ENCODE measurements around the gene RNASEL. TPM values are rescaled to one million over a fixed set of nuclear protein-coding genes. Genes with fewer than 3 reads are reported as not detected.

Gene RNASEL
- total RNA-seq, 2 donors from 2014 or later: 5.1 to 9.2 TPM

GRCh38 chr1:182603646-182604174, 14.7 kb upstream of the RNASEL start:
- peak; percentile 84 for DNase-seq (ENCODE audit: low spot score)
- intact Hi-C loops (cut with DNase I): no loop called here

DNA sequence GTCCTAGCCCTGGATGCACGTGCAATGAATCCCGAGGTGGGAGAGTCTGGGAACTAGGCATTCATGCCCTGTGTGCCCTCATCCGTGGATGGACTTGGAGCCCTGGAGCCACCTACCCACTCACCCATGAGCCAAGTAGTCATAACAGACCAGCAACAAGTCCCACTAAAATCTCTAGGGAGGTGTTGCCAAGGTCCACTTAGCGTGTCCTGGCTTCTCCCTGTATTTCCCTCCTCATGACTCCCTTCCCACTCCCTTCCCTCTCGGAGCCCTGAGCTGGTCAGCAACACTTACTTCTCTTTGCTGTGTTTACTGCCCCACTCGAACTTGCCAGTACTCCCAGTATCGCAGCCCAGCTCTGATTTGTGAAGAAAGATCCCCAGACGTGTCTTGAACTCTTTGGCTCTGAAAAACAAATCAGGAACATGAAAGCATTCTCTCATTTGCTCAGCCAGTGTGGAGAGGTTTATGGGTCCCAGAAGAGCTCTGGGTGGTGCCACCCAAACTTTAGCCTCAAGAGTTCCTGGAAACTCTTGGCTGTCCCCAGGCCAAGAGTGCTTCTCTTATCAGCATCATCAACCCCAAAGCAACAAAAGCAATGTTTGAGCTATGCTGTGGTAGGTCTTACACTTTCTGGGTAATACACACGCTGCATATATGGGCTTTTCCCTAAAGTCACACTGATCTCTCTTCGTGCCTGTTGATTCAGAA, 14.0 kb upstream of the RNASEL start:
- intact Hi-C loops (cut with DNase I): no loop called here
- no peak for DNase-seq (ENCODE audit: low spot score)

GRCh38 chr1:182601913-182602312, 12.9 kb upstream of the RNASEL start:
- DNase-seq (ENCODE audit: low spot score): no peak
- intact Hi-C loops (cut with DNase I): loop anchor here in 1 of 2 donors (2.0 kb wide), 1 partner anchor 181 kb away; no protein-coding TSS in a partner anchor

DNA sequence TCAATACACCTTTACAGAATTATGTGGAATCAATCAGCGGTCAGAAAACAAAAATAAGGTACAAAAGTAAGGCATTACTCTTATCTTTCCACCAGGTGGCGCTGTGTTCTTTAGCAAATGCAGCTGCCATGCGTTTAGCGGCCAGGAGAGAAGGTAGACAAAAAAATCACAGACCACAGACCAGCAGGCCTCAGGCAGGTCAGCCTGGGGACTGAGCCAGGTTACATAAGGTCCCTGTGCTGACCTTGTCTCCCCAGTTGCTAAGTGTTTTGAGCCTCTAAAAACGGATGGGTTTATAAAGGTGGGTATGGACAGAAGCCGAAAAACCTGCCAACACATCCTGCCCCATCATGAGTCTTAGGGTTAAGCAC, 12.3 kb upstream of the RNASEL start:
- intact Hi-C loops (cut with DNase I): loop anchor here in 1 of 2 donors (2.0 kb wide), 1 partner anchor 181 kb away; no protein-coding TSS in a partner anchor
- DNase-seq (ENCODE audit: low spot score): no peak

DNA sequence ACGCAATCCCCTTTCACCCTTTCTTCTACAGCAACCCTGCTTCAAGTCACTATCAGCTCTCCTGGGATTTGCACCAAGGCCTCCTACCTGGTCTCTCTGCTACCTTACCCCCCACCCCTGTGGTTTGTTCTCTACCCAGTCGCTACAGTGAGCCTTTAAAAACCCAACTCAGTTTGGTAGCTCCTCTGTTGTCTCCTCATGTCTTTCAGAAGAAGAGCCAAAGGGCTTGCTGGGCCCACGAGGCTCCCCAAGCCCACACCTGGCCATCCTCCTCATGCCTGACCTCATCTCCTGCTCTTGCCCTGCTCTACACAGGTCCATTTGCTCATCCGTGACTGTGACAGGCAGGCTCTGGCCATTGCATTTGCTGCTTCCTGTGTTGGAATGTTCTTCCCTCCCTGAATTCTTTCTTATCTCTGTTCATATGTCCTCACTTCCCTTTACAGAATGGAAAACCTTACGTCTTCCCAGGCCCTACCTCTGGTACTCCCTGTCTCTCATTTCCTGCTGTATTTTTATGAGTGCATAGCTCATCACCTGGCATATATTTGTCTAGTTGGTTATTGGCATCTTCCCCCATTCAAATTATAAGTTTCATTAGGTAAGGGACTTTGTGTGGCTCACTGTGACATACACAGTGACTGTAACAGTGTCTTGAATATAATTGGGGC, 11.8 kb upstream of the RNASEL start:
- DNase-seq (ENCODE audit: low spot score): no peak
- intact Hi-C loops (cut with DNase I): loop anchor here in 1 of 2 donors (2.0 kb wide), 1 partner anchor 182 kb away; no protein-coding TSS in a partner anchor

- DNase-seq (ENCODE audit: low spot score): peak; percentile 71
- intact Hi-C loops (cut with DNase I): loop anchor here in 1 of 2 donors (2.0 kb wide), 1 partner anchor 183 kb away; no protein-coding TSS in a partner anchor
Measured at GRCh38 chr1:182600036-182600713, 11.1 kb upstream of the RNASEL start.

DNA sequence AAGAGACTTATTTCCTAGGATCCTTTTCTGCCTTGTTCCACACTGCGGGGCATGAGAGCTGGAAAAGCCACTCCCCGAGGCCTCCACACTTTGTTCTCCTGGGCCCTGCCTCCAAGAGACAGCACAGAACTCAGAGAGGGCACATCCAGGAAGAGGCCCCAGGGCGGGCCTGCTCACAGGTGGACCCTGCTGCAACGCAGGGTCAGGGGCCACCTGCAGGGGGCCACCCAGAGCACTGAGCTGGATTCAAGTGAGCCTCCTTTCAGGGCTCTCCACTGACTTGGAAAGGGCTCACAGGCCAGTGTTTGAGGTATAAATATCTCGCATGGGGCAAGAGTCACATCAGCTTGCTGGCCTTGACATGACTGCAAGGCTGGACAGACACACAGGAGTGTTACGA, 10.3 kb upstream of the RNASEL start:
- no peak for DNase-seq (ENCODE audit: low spot score)
- intact Hi-C loops (cut with DNase I): loop anchor here in 1 of 2 donors (5.0 kb wide), 1 partner anchor 188 kb away; the partner anchor contains the start of gene NPL

DNA sequence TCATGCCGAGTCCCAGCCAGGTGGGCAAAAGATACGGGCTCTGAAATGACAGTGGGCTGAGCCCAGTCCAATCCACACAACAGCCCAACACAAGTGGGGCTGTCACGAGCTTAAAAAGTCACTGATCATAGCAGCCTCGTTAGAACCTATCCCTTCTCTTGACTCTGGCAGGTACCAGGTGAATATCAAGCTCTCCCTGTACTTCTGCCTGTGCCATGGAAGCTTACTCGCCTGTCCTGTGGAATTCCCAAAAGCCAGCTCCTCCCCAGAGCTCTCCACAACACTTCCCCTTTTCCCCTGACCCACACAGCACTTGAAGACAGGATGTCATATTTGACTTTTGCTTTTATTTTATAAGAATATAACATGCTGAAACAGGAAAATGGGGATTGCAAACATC, 9.2 kb upstream of the RNASEL start:
- intact Hi-C loops (cut with DNase I): loop anchor here in 1 of 2 donors (5.0 kb wide), 1 partner anchor 189 kb away; the partner anchor contains the start of gene NPL
- DNase-seq (ENCODE audit: low spot score): no peak

- intact Hi-C loops (cut with DNase I): loop anchor here in 1 of 2 donors (5.0 kb wide), 1 partner anchor 190 kb away; the partner anchor contains the start of gene NPL
- no peak for DNase-seq (ENCODE audit: low spot score)
Measured at GRCh38 chr1:182596934-182597333, 7.9 kb upstream of the RNASEL start.

GRCh38 chr1:182595641-182596240, 6.7 kb upstream of the RNASEL start:
- peak; percentile 90 for DNase-seq (ENCODE audit: low spot score)
- intact Hi-C loops (cut with DNase I): loop anchor here in 1 of 2 donors (5.0 kb wide), 1 partner anchor 192 kb away; the partner anchor contains the start of gene NPL

DNA sequence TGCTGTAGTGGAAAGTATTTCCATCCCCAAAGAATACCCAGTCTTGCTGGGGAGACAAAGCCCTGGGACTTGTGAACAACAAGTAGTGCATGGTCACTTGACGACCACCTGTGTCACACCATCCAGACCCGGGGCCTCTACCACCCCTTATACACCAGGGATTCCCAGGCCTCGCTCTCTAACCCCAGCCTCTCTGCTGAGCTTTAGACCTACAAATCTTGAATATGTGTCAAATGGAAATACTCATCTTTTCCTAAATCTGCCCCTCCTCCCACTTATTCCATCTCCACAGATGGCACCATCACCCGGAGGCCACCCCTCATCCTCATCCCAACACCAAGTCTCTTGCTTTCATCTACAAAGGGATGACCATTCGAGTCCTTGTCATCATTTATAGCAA, 875 bp upstream of the RNASEL start:
- peak; percentile 61 for DNase-seq (ENCODE audit: low spot score)
- intact Hi-C loops (cut with DNase I): no loop called here

DNA sequence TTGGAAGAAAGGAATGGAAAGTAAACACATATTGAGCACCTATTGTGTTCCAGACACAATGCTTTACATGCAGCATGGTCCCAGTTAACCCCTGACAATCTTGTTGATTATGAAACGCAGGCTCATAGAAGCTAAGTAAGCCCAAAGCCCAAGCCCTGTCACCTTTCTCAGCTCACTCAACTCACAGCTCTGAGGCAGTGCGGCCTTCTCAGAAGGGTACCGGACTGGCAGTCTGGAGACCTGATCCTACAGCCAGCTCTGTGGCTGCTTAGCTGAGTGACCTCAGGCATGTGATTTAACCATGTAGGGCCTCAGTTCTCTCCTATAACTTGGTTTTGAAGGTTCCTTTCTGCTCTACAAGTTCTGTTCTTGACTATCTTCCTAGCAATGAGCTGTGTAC, 464 bp upstream of the RNASEL start:
- no peak for DNase-seq (ENCODE audit: low spot score)
- intact Hi-C loops (cut with DNase I): no loop called here

DNA sequence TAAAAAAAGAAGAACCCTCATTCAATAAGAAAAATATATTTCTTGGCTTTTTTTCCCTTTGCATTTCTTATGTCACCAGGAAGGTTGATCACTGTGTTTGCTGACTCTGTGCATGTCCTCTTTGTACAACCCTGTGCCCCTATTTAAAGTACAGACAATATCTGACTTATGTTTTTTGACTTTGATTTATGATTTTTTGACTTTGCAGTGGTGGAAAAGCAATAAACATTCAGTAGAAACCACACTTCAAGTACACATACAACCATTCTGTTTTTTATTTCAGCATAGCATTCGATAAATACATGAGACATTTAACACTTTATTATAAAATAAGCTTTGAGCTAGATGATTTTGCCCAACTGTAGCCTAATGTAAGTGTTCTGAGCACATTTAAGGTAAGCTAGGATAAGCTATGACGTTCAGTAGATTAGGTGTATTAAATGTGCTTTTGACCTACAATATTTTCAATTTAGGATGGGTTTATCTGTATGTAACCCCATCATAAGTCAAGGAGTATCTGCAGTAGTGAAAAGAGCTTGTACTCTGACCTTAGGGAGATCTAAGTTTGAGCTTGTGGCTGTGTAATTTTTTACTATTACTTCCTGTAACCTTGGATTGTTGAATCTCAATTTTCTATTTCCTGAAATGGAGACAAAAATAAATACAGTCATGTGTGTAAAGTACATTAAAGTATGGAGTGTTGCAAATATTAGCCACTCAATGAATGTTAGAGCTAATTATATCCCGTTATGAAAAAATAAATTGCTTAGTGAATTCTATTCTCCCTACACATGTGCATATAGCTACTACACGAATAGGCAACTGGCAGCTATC, 1.2 kb downstream of the RNASEL start:
- intact Hi-C loops (cut with DNase I): no loop called here
- no peak for DNase-seq (ENCODE audit: low spot score)

DNA sequence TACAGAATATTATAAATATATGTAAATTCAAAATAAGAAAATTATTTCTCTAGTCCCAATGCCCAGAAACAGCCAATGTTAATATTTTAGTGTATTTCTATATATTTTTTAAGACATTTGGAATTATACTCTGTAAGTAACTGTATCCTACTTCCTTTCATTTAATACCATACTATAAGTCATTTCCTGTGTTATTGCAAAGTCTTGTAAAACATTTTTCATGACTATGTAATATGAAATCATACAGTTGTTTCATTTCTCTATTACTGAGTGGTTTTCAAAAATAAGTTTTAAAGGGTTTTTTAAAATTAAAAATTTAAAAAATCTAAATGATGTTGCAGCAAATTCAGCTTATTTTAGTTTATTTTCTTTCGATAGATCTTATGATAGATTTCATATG, 2.0 kb downstream of the RNASEL start:
- DNase-seq (ENCODE audit: low spot score): no peak
- intact Hi-C loops (cut with DNase I): no loop called here

GRCh38 chr1:182586380-182586779, 2.7 kb downstream of the RNASEL start:
- intact Hi-C loops (cut with DNase I): no loop called here

GRCh38 chr1:182584746-182585145, 4.3 kb downstream of the RNASEL start:
- DNase-seq (ENCODE audit: low spot score): no peak
- intact Hi-C loops (cut with DNase I): no loop called here

More at GRCh38 chr1:182586380-182586779, 2.7 kb downstream of the RNASEL start:
- no peak for DNase-seq (ENCODE audit: low spot score)

DNA sequence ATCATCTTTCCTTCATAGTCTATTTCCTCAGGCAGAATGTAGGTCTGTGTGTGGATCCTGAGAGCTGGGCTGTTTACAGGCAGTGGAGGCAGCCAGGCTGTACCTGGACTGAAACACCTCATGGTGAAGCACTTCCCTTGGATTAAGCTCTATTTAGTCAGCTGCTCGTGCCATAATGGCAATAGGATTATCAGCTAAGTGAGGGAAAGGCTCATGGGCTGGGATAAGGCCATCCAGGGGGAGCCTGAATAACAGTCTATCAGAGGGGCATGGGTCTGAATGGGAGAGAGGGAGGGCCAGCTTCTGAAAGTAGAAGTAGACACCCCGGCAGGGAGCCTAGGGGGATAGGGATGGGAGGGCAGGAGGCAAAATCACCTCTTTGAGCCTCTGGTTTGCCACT, 8.3 kb downstream of the RNASEL start:
- intact Hi-C loops (cut with DNase I): no loop called here
- DNase-seq (ENCODE audit: low spot score): no peak

DNA sequence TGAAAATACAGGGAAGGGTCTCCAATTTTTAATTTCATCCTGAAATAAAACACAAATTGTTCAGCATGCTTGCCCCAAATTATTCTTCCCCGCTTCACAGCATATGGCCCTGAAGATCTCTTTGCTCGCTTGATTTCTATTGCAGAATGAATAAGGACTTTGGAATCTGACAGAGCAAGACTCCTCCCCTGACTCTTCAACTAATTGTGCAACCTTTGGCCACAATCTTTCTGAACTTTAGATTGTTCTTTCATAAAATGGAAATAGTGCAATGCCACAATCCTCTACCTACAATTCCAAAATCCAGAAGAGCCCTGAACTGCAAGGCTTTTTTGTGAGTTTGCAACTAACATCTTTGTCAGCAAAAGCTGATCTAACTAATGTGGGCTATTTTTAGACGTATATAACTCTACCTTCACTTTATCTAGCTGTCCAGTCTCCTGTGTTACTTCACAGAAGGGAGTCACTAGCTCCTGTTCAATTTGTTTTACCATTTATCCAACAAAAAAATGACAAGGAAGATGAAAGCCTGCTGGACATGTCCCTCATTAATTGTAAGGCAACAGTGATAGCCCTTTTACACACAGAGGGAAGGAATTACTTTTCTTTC, 13.4 kb downstream of the RNASEL start:
- intact Hi-C loops (cut with DNase I): no loop called here
- no peak for DNase-seq (ENCODE audit: low spot score)

Data from posterior vena cava (tissue), 2 donors.